Motor neuron (in vitro differentiated cells): ENCODE measurements around the gene GKN2. TPM values are rescaled to one million over a fixed set of nuclear protein-coding genes. Genes with fewer than 3 reads are reported as not detected.

Source experiments
- ATAC-seq, 8 experiments: fragments of 200-7000 bp; cut with Tn5 transposase; replicated peaks in 6 of 8; 2 replicates each; pipeline ENCODE4 v1.8.0; 2021; ENCODE audit warnings: mild to moderate bottlenecking in 8 of 8, moderate library complexity in 8 of 8
- H3K27ac ChIP-seq, 2 donors: fragments of 250-450 bp; sonication (Bioruptor Pico); 2 replicates each; pipeline ENCODE4 v1.9.0; 2021; ENCODE audit warnings: antibody characterized with exemption in 2 of 2, mild to moderate bottlenecking in 2 of 2, moderate library complexity in 1 of 2
- H3K4me1 ChIP-seq, 2 donors: fragments of 250-450 bp; sonication (Bioruptor Pico); replicated peaks in 1 of 2; 2 replicates each; pipeline ENCODE4 v1.6.1; 2021; ENCODE audit warnings: antibody characterized with exemption in 2 of 2, mild to moderate bottlenecking in 2 of 2, moderate library complexity in 1 of 2
- H3K4me3 ChIP-seq, 5 donors: fragments of 250-450 bp; sonication (Bioruptor Pico); 2 replicates each; pipeline ENCODE4 v1.9.0; 2021; ENCODE audit warnings: antibody characterized with exemption in 5 of 5, mild to moderate bottlenecking in 5 of 5, moderate library complexity in 4 of 5
- WGBS, 10 experiments: fragments of 450-650 bp; shearing (Covaris generic); methylation state at CpG; one replicate each; pipeline ENCODE4 v1.0.0; 2022; 5-methylcytosine and 5-hydroxymethylcytosine counted together
- in situ Hi-C, 9 experiments: fragments of 400-800 bp; cut with MboI; loops; one replicate each; pipeline ENCODE4 v1.15.0; 2021; ENCODE audit warnings: low sequenced_read_pairs in 9 of 9, low pct_unique_long_range_greater_than_20kb in 2 of 9; ENCODE audit not compliant: unreplicated experiment in 9 of 9
- total RNA-seq, 8 experiments: library from RNA; unstranded; fragments of 300-600 nt; gene quantifications; 2 replicates each; pipeline versions ENCODE4 v1.2.3 to v1.2.4, GENCODE V29; 2022

GKN2 gene
- total RNA-seq = under 1 TPM in 3 of 8 experiments, not detected in 5; 0.25 to 0.47 (median 0.27) TPM

DNA sequence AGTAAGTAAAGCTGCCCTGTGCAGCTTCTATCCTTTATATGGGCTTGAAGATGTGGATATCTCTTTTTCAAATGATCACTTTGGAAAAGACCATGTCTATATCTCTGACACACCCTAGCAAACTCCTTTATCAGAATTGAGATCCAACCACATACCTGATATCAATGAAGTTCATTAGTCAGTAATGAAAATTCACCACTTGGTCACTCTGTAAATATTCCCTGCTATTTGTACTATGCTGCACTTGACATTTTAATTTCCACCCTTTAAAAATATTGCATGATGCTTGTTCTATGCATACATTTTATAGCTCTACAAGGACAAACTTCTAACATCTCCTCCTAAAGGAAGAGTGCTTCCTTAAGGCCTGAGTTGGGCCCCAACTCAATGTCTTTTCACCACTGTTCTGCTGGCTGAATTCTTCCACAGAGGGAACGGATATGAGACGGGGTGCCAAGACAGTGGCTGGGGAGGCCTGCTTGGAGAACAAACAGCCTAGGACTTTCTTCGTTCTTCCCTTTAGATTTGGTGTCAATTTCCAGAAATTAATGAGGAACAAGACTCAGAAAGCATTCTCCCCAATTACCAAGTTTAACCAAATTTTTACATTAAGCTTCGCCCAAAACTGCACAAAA, at the start of gene GKN2:
TSS of gene GKN2 (minus strand) at position 7 of the 635 bp plus-strand sequence. CDS start 32 bp downstream, outside the sequence.
- Histone ChIP-seq H3K4me3 (no peak within 1 kb of the TSS), H3K27ac (no peak within 1 kb of the TSS), H3K4me1 (no peaks in the 10 kb centered on the region)
- no peak for ATAC-seq
- WGBS, 10 experiments = 58 to 100% (median 81%) methylated on average over 1 to 4 of the region's 4 CpGs; no CpG with 5 or more reads in 1 of the 10 experiments
- in situ Hi-C loops = no loop called here

DNA sequence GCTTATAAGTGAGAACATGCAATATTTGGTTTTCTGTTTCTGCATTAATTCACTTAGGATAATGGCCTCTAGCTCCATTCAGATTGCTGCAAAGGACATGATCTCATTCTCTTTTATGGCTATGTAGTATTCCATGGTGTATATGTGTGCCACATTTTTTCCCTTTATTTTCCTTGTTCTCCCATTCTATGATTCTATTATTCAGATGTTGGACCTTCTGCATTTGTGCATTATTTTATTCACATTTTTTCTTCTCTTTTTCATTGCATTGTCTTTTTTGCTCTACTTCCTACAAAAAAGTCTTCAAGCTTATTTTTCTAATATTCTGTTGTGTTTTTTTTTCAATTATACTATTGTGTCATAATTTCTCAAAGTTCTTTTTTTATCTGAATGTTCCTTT, 49.2 kb upstream of the GKN2 start:
- Histone ChIP-seq H3K27ac (no peak overlapping the region), H3K4me3 (no peak overlapping the region), H3K4me1 (no peaks in the 10 kb centered on the region)
- in situ Hi-C loops = loop anchor here in 7 of 9 experiments (25.0 kb wide), 2 partner anchors 285 to 310 kb away; no protein-coding TSS in a partner anchor
- ATAC-seq = no peak

GRCh38 chr2:68997401-68997800, 44.7 kb upstream of the GKN2 start:
- in situ Hi-C loops = no loop called here
- no peak overlapping the region for H3K27ac ChIP-seq
- no peak overlapping the region for H3K4me3 ChIP-seq
- H3K4me1 ChIP-seq = no peaks in the 10 kb centered on the region
- no peak for ATAC-seq

GRCh38 chr2:68995916-68996315, 43.2 kb upstream of the GKN2 start:
- WGBS, 10 experiments = 0 to 91% (median 59%) methylated on average over 1 to 3 of the region's 3 CpGs
- peak in 1 of 8 experiments; percentile 67 for ATAC-seq

GRCh38 chr2:68994864-68995263, 42.2 kb upstream of the GKN2 start:
- peak in 2 of 8 experiments; percentile 88 to 93 for ATAC-seq
- H3K27ac ChIP-seq = no peak overlapping the region
- no peaks in the 10 kb centered on the region for H3K4me1 ChIP-seq
- in situ Hi-C loops = no loop called here
- H3K4me3 ChIP-seq = no peak overlapping the region
- WGBS, 10 experiments = 0 to 100% (median 41%) methylated on average over 1 to 3 of the region's 4 CpGs; no CpG with 5 or more reads in 2 of the 10 experiments

More at GRCh38 chr2:68995916-68996315, 43.2 kb upstream of the GKN2 start:
- Histone ChIP-seq H3K27ac (no peak overlapping the region), H3K4me3 (no peak overlapping the region), H3K4me1 (no peaks in the 10 kb centered on the region)
- in situ Hi-C loops = no loop called here

DNA sequence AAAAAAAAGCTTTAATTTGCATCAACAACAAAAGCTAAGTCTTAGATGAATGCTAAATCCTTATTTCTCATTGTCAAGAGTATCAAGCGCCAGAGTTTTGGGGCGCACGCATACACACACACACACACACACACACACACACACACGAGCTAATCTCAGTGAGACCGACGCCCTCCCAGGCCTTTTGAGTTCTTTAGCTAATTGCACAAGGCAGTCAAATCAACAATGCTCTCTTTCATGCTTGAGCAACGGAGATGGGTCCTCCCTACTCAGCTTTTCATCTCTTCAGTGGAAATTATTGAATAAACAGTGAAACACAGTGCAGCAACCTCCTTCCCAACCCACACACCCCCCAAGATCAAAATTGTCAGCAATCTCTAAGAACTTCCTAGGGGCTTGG, 41.0 kb upstream of the GKN2 start:
- H3K27ac ChIP-seq = no peak overlapping the region
- ATAC-seq = peak in 2 of 8 experiments; percentile 11 to 33
- no peak overlapping the region for H3K4me3 ChIP-seq
- H3K4me1 ChIP-seq = no peaks in the 10 kb centered on the region
- in situ Hi-C loops = no loop called here
- WGBS, 10 experiments = 40 to 100% (median 88%) methylated on average over 1 to 4 of the region's 7 CpGs; no CpG with 5 or more reads in 4 of the 10 experiments

- in situ Hi-C loops = no loop called here
- WGBS, 10 experiments = 23 to 90% (median 71%) methylated on average over 1 to 3 of the region's 3 CpGs; no CpG with 5 or more reads in 1 of the 10 experiments
Measured at GRCh38 chr2:68992933-68993332, 40.2 kb upstream of the GKN2 start.

GRCh38 chr2:68992341-68992740, 39.6 kb upstream of the GKN2 start:
- in situ Hi-C loops = no loop called here
- H3K4me1 ChIP-seq = no peaks in the 10 kb centered on the region
- H3K4me3 ChIP-seq = no peak overlapping the region
- WGBS, 10 experiments = 50 to 100% (median 75%) methylated on average over 1 to 3 of the region's 5 CpGs; no CpG with 5 or more reads in 2 of the 10 experiments
- ATAC-seq = no peak
- no peak overlapping the region for H3K27ac ChIP-seq

More at GRCh38 chr2:68992933-68993332, 40.2 kb upstream of the GKN2 start:
- no peak overlapping the region for H3K27ac ChIP-seq
- no peak overlapping the region for H3K4me3 ChIP-seq
- no peak for ATAC-seq
- no peaks in the 10 kb centered on the region for H3K4me1 ChIP-seq

DNA sequence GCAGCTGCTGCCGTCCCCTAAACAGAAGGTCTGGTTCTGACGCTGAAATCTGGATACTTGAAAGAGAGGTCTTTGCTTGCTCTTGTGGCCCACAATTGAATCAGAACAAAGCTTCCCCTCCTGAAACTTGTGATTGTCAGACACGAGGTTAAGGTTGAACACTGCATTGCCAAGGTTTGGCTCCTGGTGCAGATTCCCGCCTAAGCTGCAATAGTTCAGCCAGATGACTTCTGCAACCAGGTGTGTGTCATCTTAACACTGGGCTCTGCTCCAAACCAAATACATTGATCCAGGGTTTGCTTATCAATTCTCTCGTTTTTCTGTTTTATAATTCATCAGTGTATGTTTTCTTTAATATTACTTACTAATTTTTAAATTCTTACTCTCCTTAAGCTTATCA, 36.3 kb upstream of the GKN2 start:
- Histone ChIP-seq H3K4me3 (no peak overlapping the region), H3K4me1 (no peaks in the 10 kb centered on the region), H3K27ac (no peak overlapping the region)
- WGBS, 10 experiments = 8 to 64% (median 42%) methylated on average over 1 to 5 of the region's 5 CpGs; no CpG with 5 or more reads in 1 of the 10 experiments
- in situ Hi-C loops = no loop called here
- ATAC-seq = no peak

GRCh38 chr2:68987021-68987503, 34.4 kb upstream of the GKN2 start:
- no peak overlapping the region for H3K4me3 ChIP-seq
- in situ Hi-C loops = no loop called here
- H3K4me1 ChIP-seq = no peaks in the 10 kb centered on the region
- H3K27ac ChIP-seq = no peak overlapping the region
- no peak for ATAC-seq
- 44 to 100% (median 87%) methylated on average over 1 to 5 of the region's 5 CpGs; no CpG with 5 or more reads in 2 of the 10 experiments for WGBS, 10 experiments

DNA sequence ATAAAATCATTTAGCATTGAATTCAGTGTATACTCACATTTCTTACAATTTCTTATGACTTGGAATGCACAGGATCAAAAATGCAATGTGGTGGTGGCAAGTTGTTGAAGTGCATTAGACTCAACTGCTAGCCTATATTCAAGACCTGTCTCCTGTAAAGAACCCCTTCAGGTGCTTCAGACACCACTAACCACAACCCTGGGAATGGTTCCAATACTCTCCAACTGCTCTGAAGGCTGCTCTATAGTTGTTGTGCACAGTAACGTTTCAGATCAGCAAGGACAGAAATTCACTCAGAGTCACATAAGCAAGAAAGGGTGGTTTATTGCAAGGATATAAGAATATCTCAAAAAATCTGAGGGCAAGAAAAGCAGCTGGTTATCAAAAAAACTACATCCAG, 28.3 kb upstream of the GKN2 start:
- no peak for ATAC-seq
- 50 to 100% (median 79%) methylated on average over 1 of the region's 1 CpG; no CpG with 5 or more reads in 6 of the 10 experiments for WGBS, 10 experiments
- H3K4me1 ChIP-seq = no peaks in the 10 kb centered on the region
- in situ Hi-C loops = no loop called here
- no peak overlapping the region for H3K27ac ChIP-seq
- no peak overlapping the region for H3K4me3 ChIP-seq

DNA sequence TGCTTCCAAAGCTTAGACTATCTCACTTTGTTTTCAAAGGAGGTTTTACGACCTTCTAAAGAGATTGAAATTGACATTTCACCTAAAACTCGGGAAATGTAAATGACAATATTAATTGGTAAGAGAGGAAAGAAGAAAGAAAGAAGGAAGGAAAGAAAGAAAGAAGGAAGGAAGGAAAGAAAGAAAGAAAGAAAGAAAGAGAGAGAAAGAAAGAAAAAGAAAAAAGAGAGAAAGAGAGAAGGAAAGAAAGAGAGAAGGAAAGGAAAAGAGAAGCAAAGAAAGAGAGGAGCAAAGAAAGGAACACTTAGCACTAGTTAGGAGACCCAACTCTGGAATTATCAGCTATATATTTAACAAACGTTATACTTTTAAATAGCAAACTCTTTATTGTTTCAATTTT, 25.4 kb upstream of the GKN2 start:
- Histone ChIP-seq H3K4me3 (no peak overlapping the region), H3K27ac (no peak overlapping the region), H3K4me1 (no peaks in the 10 kb centered on the region)
- no peak for ATAC-seq
- 49 to 88% (median 75%) methylated on average over 2 to 3 of the region's 3 CpGs for WGBS, 10 experiments
- in situ Hi-C loops = no loop called here

GRCh38 chr2:68977453-68977852, 24.8 kb upstream of the GKN2 start:
- Histone ChIP-seq H3K4me1 (no peaks in the 10 kb centered on the region), H3K4me3 (no peak overlapping the region), H3K27ac (no peak overlapping the region)
- ATAC-seq = no peak
- 40 to 89% (median 60%) methylated on average over 2 to 4 of the region's 4 CpGs for WGBS, 10 experiments
- in situ Hi-C loops = no loop called here

GRCh38 chr2:68975844-68976243, 23.2 kb upstream of the GKN2 start:
- H3K4me1 ChIP-seq = no peaks in the 10 kb centered on the region
- no peak overlapping the region for H3K27ac ChIP-seq
- in situ Hi-C loops = no loop called here
- no peak overlapping the region for H3K4me3 ChIP-seq
- 57 to 100% (median 83%) methylated on average over 1 to 2 of the region's 2 CpGs; no CpG with 5 or more reads in 2 of the 10 experiments for WGBS, 10 experiments
- no peak for ATAC-seq
